HUES64 (cell line): ENCODE results near the gene CDKN3.
"Not testable (repeated sequence)": the region's sequence is repeated elsewhere in the genome, so short reads cannot be mapped to it uniquely, and the experiment has no call there.

Experiments used
- H3K27ac ChIP-seq: 2 replicates; pipeline ENCODE4 v1.7.0; 2013; ENCODE audit warnings: low read depth, low read length, inconsistent platforms
- H3K27me3 ChIP-seq: 2 replicates; pipeline ENCODE4 v1.6.1; 2013; ENCODE audit warnings: mild to moderate bottlenecking, low read length; ENCODE audit not compliant: insufficient read depth
- H3K36me3 ChIP-seq: 2 replicates; pipeline ENCODE4 v1.6.1; 2013; ENCODE audit warnings: mild to moderate bottlenecking, low read length; ENCODE audit not compliant: insufficient read depth
- H3K4me1 ChIP-seq: 2 replicates; pipeline ENCODE4 v1.6.1; 2013; ENCODE audit warnings: mild to moderate bottlenecking, low read length, moderate library complexity; ENCODE audit not compliant: insufficient read depth
- H3K4me3 ChIP-seq: 2 replicates; pipeline ENCODE4 v1.5.1; 2013; ENCODE audit warnings: mild to moderate bottlenecking, low read length, moderate library complexity
- H3K9ac ChIP-seq: 2 replicates; pipeline ENCODE4 v1.6.1; 2013; ENCODE audit warnings: mild to moderate bottlenecking, low read depth, low read length
- H3K9me3 ChIP-seq: 2 replicates; pipeline ENCODE4 v1.6.1; 2013; ENCODE audit warnings: low read depth, low read length; ENCODE audit not compliant: insufficient read depth
- WGBS: fragments of 150-250, 120-280 bp; methylation state at CpG from one replicate; pipeline ENCODE4 v1.1.7; 2013; ENCODE audit warnings: missing lambda C conversion rate; 5-methylcytosine and 5-hydroxymethylcytosine counted together

The CDKN3 gene

GRCh38 chr14:54444681-54445080 lies 47.9 kb downstream of the CDKN3 start:
- Histone ChIP-seq H3K36me3 (no peaks in the 10 kb centered on the region), H3K4me3 (no peak overlapping the region), H3K4me1 (no peaks in the 10 kb centered on the region; the same call in 1 of the 2 replicates), H3K9ac (no peak overlapping the region), H3K27ac (no peak overlapping the region), H3K9me3 (no peaks in the 10 kb centered on the region), H3K27me3 (no peaks in the 10 kb centered on the region)
- WGBS, result 94% methylated on average over 7 of the region's 7 CpGs

- no peak overlapping the region for H3K9ac ChIP-seq
- H3K36me3 ChIP-seq, result no peaks in the 10 kb centered on the region
- no peak overlapping the region for H3K4me3 ChIP-seq
- no peaks in the 10 kb centered on the region for H3K4me1 ChIP-seq
- no peaks in the 10 kb centered on the region for H3K27me3 ChIP-seq
- 86% methylated on average over 4 of the region's 5 CpGs for WGBS
- no peaks in the 10 kb centered on the region for H3K9me3 ChIP-seq
- H3K27ac ChIP-seq, result no peak overlapping the region
These were observed 49.4 kb downstream of the CDKN3 start for GRCh38 chr14:54446161-54446693.

GRCh38 chr14:54447231-54447692 lies 50.5 kb downstream of the CDKN3 start:
- H3K9ac ChIP-seq, result no peak overlapping the region
- 95% methylated on average over 8 of the region's 8 CpGs for WGBS

GRCh38 chr14:54450535-54450934 lies 53.7 kb downstream of the CDKN3 start:
- H3K27ac ChIP-seq, result no peak overlapping the region
- WGBS, result 86% methylated on average over 3 of the region's 3 CpGs

More at GRCh38 chr14:54447231-54447692, 50.5 kb downstream of the CDKN3 start:
- Histone ChIP-seq H3K4me1 (no peaks in the 10 kb centered on the region), H3K36me3 (no peaks in the 10 kb centered on the region), H3K9me3 (no peaks in the 10 kb centered on the region), H3K4me3 (no peak overlapping the region), H3K27me3 (no peaks in the 10 kb centered on the region), H3K27ac (no peak overlapping the region)

GRCh38 chr14:54451121-54451601 lies 54.4 kb downstream of the CDKN3 start:
- H3K27me3 ChIP-seq, result no peaks in the 10 kb centered on the region
- H3K9ac ChIP-seq, result no peak overlapping the region
- no peak overlapping the region for H3K27ac ChIP-seq
- no peaks in the 10 kb centered on the region for H3K4me1 ChIP-seq
- H3K4me3 ChIP-seq, result no peak overlapping the region
- WGBS, result 89% methylated on average over 7 of the region's 7 CpGs
- no peaks in the 10 kb centered on the region for H3K9me3 ChIP-seq
- no peaks in the 10 kb centered on the region for H3K36me3 ChIP-seq

More at GRCh38 chr14:54450535-54450934, 53.7 kb downstream of the CDKN3 start:
- Histone ChIP-seq H3K4me1 (no peaks in the 10 kb centered on the region), H3K36me3 (no peaks in the 10 kb centered on the region), H3K9ac (no peak overlapping the region), H3K27me3 (no peaks in the 10 kb centered on the region), H3K4me3 (no peak overlapping the region), H3K9me3 (no peaks in the 10 kb centered on the region)

GRCh38 chr14:54451961-54452360 lies 55.2 kb downstream of the CDKN3 start:
- Histone ChIP-seq H3K27ac (no peak overlapping the region), H3K9me3 (no peaks in the 10 kb centered on the region), H3K9ac (no peak overlapping the region), H3K4me1 (no peaks in the 10 kb centered on the region), H3K36me3 (no peaks in the 10 kb centered on the region), H3K4me3 (no peak overlapping the region), H3K27me3 (no peaks in the 10 kb centered on the region)
- 80% methylated on average over 3 of the region's 3 CpGs for WGBS

GRCh38 chr14:54453252-54453651 lies 56.4 kb downstream of the CDKN3 start:
- H3K27ac ChIP-seq, result no peak overlapping the region
- no peaks in the 10 kb centered on the region for H3K9me3 ChIP-seq
- WGBS, result 96% methylated on average over 3 of the region's 3 CpGs
- H3K27me3 ChIP-seq, result no peaks in the 10 kb centered on the region
- no peak overlapping the region for H3K4me3 ChIP-seq
- H3K4me1 ChIP-seq, result no peaks in the 10 kb centered on the region
- H3K36me3 ChIP-seq, result no peaks in the 10 kb centered on the region
- H3K9ac ChIP-seq, result no peak overlapping the region

GRCh38 chr14:54453990-54454389 lies 57.2 kb downstream of the CDKN3 start:
- not testable (repeated sequence) for H3K9ac ChIP-seq, H3K4me1 ChIP-seq, H3K4me3 ChIP-seq, H3K9me3 ChIP-seq, H3K27ac ChIP-seq, H3K27me3 ChIP-seq, H3K36me3 ChIP-seq
- WGBS, result 95% methylated on average over 5 of the region's 5 CpGs

GRCh38 chr14:54455363-54455762 lies 58.6 kb downstream of the CDKN3 start:
- H3K4me1 ChIP-seq, result no peaks in the 10 kb centered on the region
- WGBS, result 88% methylated on average over 1 of the region's 1 CpG
- 0 out of 2 replicates have a peak, but pooled peaks cover 12% of the 10 kb centered on the region for H3K9me3 ChIP-seq
- H3K27me3 ChIP-seq, result no peaks in the 10 kb centered on the region
- no peak overlapping the region for H3K4me3 ChIP-seq
- H3K27ac ChIP-seq, result no peak overlapping the region
- H3K9ac ChIP-seq, result no peak overlapping the region
- H3K36me3 ChIP-seq, result no peaks in the 10 kb centered on the region

- H3K4me3 ChIP-seq, H3K27ac ChIP-seq, H3K9ac ChIP-seq, H3K36me3 ChIP-seq, H3K4me1 ChIP-seq, H3K27me3 ChIP-seq: not testable (repeated sequence)
- 0 out of 2 replicates have a peak, but pooled peaks cover 12% of the 10 kb centered on the region for H3K9me3 ChIP-seq
- 100% methylated on average over 1 of the region's 1 CpG for WGBS
These were observed 60.2 kb downstream of the CDKN3 start for GRCh38 chr14:54456820-54457608.

GRCh38 chr14:54457609-54457996 lies 60.8 kb downstream of the CDKN3 start:
- no peaks in the 10 kb centered on the region for H3K36me3 ChIP-seq
- no peaks in the 10 kb centered on the region for H3K4me1 ChIP-seq
- WGBS, result 98% methylated on average over 3 of the region's 3 CpGs
- H3K27me3 ChIP-seq, result no peaks in the 10 kb centered on the region
- H3K27ac ChIP-seq, result no peak overlapping the region
- H3K4me3 ChIP-seq, result no peak overlapping the region
- 0 out of 2 replicates have a peak, but pooled peaks cover 12% of the 10 kb centered on the region for H3K9me3 ChIP-seq
- no peak overlapping the region for H3K9ac ChIP-seq
